ENCODE data around the gene IGSF10.

- TF ChIP-seq CTCF (IDR thresholded peaks at IDR 0.05; ENCODE audit: low read depth, low read length) (no peak), POLR2A (IDR thresholded peaks at IDR 0.05; ENCODE audit: extremely low read depth, insufficient read length) (no peak)
Measured at GRCh38 chr3:151480492-151480891, 19.6 kb upstream of the IGSF10 start.

Measured in NB4 (cell line).